H1 (cell line): ENCODE results near the gene SLC25A45. TPM values are rescaled to one million over a fixed set of nuclear protein-coding genes. Genes with fewer than 3 reads are reported as not detected.

Experiments
- CTCF ChIA-PET: fragments of 300-600 bp; sonication (Branson Sonifier 250); formaldehyde crosslinking; loops from one replicate; lab custom pipeline; 2021; ENCODE audit not compliant: partially characterized antibody; lab: Charles Lee
- POLR2A ChIA-PET: fragments of 300-600 bp; sonication (Branson Sonifier 250); formaldehyde crosslinking; loops from one replicate; lab custom pipeline; 2021; ENCODE audit warnings: inconsistent platforms; ENCODE audit not compliant: partially characterized antibody; lab: Charles Lee
- DNase-seq, 2 experiments: peaks; one replicate each; pipeline versions ENCODE4 v3.0.0 to v3.0.0-alpha.2; 2010 to 2022; ENCODE audit warnings: low spot score in 2 of 2, low read depth in 1 of 2, mixed read lengths in 1 of 2
- FAIRE-seq: peaks from 2 replicates; lab custom pipeline; 2011; peaks lifted over from hg19 to GRCh38; lab: Jason Lieb, UNC
- H2AFZ ChIP-seq: 2 replicates; pipeline ENCODE4 v1.8.1; 2012; ENCODE audit warnings: low read length, inconsistent platforms
- H2AK5ac ChIP-seq: 2 replicates; pipeline ENCODE4 v1.6.1; 2013; ENCODE audit warnings: low read depth, low read length
- H2BK120ac ChIP-seq: replicated peaks from 2 replicates; pipeline ENCODE3; 2013; ENCODE audit warnings: low read depth, low read length, inconsistent platforms
- H2BK12ac ChIP-seq: 2 replicates; pipeline ENCODE4 v1.6.1; 2013; ENCODE audit warnings: low read depth, low read length
- H2BK15ac ChIP-seq: 2 replicates; pipeline ENCODE4 v1.6.1; 2013; ENCODE audit warnings: low read length
- H2BK20ac ChIP-seq: 2 replicates; pipeline ENCODE4 v1.6.1; 2013; ENCODE audit warnings: low read length
- H2BK5ac ChIP-seq: 2 replicates; pipeline ENCODE4 v1.6.1; 2013; ENCODE audit warnings: low read depth, low read length
- H3K14ac ChIP-seq: 2 replicates; pipeline ENCODE4 v1.6.1; 2013; ENCODE audit warnings: inconsistent platforms; ENCODE audit not compliant: insufficient read length
- H3K18ac ChIP-seq: 2 replicates; pipeline ENCODE4 v1.6.1; 2013; ENCODE audit warnings: low read length; ENCODE audit errors: extremely low read depth
- H3K23ac ChIP-seq: 2 replicates; pipeline ENCODE4 v1.6.1; 2013; ENCODE audit warnings: inconsistent platforms; ENCODE audit not compliant: insufficient read length
- H3K23me2 ChIP-seq: 2 replicates; pipeline ENCODE4 v1.6.1; 2013; ENCODE audit warnings: low read depth, low read length
- H3K27ac ChIP-seq: 2 replicates; pipeline ENCODE4 v1.6.1; 2011; ENCODE audit warnings: low read depth, low read length, inconsistent platforms
- H3K27me3 ChIP-seq, 4 experiments: replicated peaks in 1 of 4; 1 replicate in 1 of 4; 2 replicates in 3 of 4; pipeline versions ENCODE4 v1.6.1 to v1.8.1; 2011 to 2013; ENCODE audit warnings: low read length in 3 of 4, mild to moderate bottlenecking in 3 of 4, inconsistent platforms in 2 of 4, mixed read lengths in 2 of 4, moderate library complexity in 1 of 4; ENCODE audit not compliant: control insufficient read depth in 3 of 4, insufficient read depth in 3 of 4; ENCODE audit errors: extremely low read depth in 1 of 4
- H3K36me3 ChIP-seq, 4 experiments: 2 replicates each; pipeline versions ENCODE4 v1.6.1 to v1.8.1; 2011 to 2013; ENCODE audit warnings: mild to moderate bottlenecking in 4 of 4, low read length in 3 of 4, moderate library complexity in 2 of 4, control low read depth in 1 of 4, inconsistent platforms in 1 of 4; ENCODE audit not compliant: insufficient read depth in 4 of 4, control insufficient read depth in 2 of 4
- H3K4ac ChIP-seq: replicated peaks from 2 replicates; pipeline ENCODE3; 2013; ENCODE audit warnings: low read length, low read depth, mixed read lengths, inconsistent platforms; ENCODE audit not compliant: insufficient read length
- H3K4me1 ChIP-seq, 4 experiments: replicated peaks in 1 of 4; 1 replicate in 1 of 4; 2 replicates in 3 of 4; pipeline versions ENCODE4 v1.6.1 to v1.8.1; 2011 to 2013; ENCODE audit warnings: low read length in 3 of 4, inconsistent platforms in 2 of 4, mixed read lengths in 1 of 4; ENCODE audit not compliant: insufficient read depth in 4 of 4, control insufficient read depth in 3 of 4
- H3K4me2 ChIP-seq, 2 experiments: 2 replicates each; pipeline versions ENCODE4 v1.6.1 to v1.8.1; 2011 to 2013; ENCODE audit warnings: low read depth in 2 of 2, low read length in 2 of 2, control low read depth in 1 of 2, inconsistent platforms in 1 of 2, mild to moderate bottlenecking in 1 of 2; ENCODE audit not compliant: insufficient read depth in 1 of 2
- H3K4me3 ChIP-seq, 4 experiments: fragments of 200-600, 300-600 bp in 1 of 4; sonication (generic), shearing (Covaris generic), sonication (Bioruptor Twin) in 1 of 4; 2 replicates each; pipeline versions ENCODE4 v1.5.1 to v1.8.1; 2011 to 2016; ENCODE audit warnings: low read length in 4 of 4, low read depth in 3 of 4, control low read depth in 2 of 4, inconsistent platforms in 2 of 4, mild to moderate bottlenecking in 2 of 4, mixed read lengths in 1 of 4, moderate library complexity in 1 of 4; ENCODE audit not compliant: insufficient read depth in 2 of 4; ENCODE audit errors: extremely low read depth in 1 of 4
- H3K56ac ChIP-seq: replicated peaks from 2 replicates; pipeline ENCODE3; 2013; ENCODE audit warnings: low read depth, mild to moderate bottlenecking, mixed read lengths, low read length, inconsistent platforms; ENCODE audit not compliant: insufficient read length
- H3K79me1 ChIP-seq: 2 replicates; pipeline ENCODE4 v1.6.1; 2013; ENCODE audit warnings: low read depth, low read length, control low read depth
- H3K79me2 ChIP-seq, 2 experiments: 2 replicates each; pipeline versions ENCODE4 v1.6.1 to v1.8.1; 2012 to 2013; ENCODE audit warnings: low read length in 2 of 2, mild to moderate bottlenecking in 2 of 2, inconsistent platforms in 1 of 2; ENCODE audit not compliant: insufficient read depth in 2 of 2, control insufficient read depth in 1 of 2
- H3K9ac ChIP-seq, 4 experiments: replicated peaks in 1 of 4; 1 replicate in 1 of 4; 2 replicates in 3 of 4; pipeline versions ENCODE4 v1.6.1 to v1.8.1; 2011 to 2013; ENCODE audit warnings: low read depth in 3 of 4, low read length in 3 of 4, control low read depth in 2 of 4, mild to moderate bottlenecking in 2 of 4, moderate library complexity in 2 of 4, inconsistent platforms in 1 of 4; ENCODE audit errors: extremely low read depth in 1 of 4
- H3K9me3 ChIP-seq, 2 experiments: 2 replicates each; pipeline versions ENCODE4 v1.6.1 to v1.8.1; 2012 to 2013; ENCODE audit warnings: mild to moderate bottlenecking in 2 of 2, moderate library complexity in 2 of 2, control low read depth in 1 of 2, inconsistent platforms in 1 of 2, low read depth in 1 of 2, low read length in 1 of 2, mixed read lengths in 1 of 2; ENCODE audit not compliant: insufficient read depth in 2 of 2
- H4K20me1 ChIP-seq, 2 experiments: replicated peaks in 1 of 2; 2 replicates each; pipeline versions ENCODE3 to v1.8.1; 2011 to 2013; ENCODE audit warnings: inconsistent platforms in 2 of 2, low read length in 2 of 2, mild to moderate bottlenecking in 1 of 2; ENCODE audit not compliant: insufficient read depth in 2 of 2, control insufficient read depth in 1 of 2
- H4K5ac ChIP-seq: 2 replicates; pipeline ENCODE4 v1.6.1; 2013; ENCODE audit warnings: low read length, low read depth, mixed read lengths, inconsistent platforms; ENCODE audit not compliant: insufficient read length
- H4K8ac ChIP-seq: 2 replicates; pipeline ENCODE4 v1.8.0; 2013; ENCODE audit warnings: mild to moderate bottlenecking, moderate library complexity, low read length, inconsistent platforms; ENCODE audit not compliant: insufficient read depth; ENCODE audit errors: extremely low read depth
- H4K91ac ChIP-seq: replicated peaks from 2 replicates; pipeline ENCODE3; 2013; ENCODE audit warnings: low read length, mixed read lengths, inconsistent platforms; ENCODE audit not compliant: insufficient read length
- POLR2AphosphoS5 ChIP-seq: IDR thresholded peaks from 2 replicates; pipeline ENCODE4 v1.6.1; 2011; ENCODE audit warnings: low read depth, low read length
- SRF ChIP-seq: IDR thresholded peaks from 2 replicates; pipeline ENCODE4 v1.6.1; 2011; ENCODE audit warnings: mild to moderate bottlenecking, low read depth, low read length, moderate library complexity
- WGBS, 2 experiments: shearing (Covaris generic) in 1 of 2; methylation state at CpG; one replicate each; pipeline versions ENCODE4 v1.1.6 to v1.1.7; 2013 to 2015; ENCODE audit warnings: low lambda C conversion rate in 2 of 2, mixed read lengths in 2 of 2, inconsistent platforms in 1 of 2, low coverage in 1 of 2, missing lambda C conversion rate in 1 of 2; ENCODE audit not compliant: insufficient replicate concordance in 2 of 2, insufficient coverage in 1 of 2, insufficient read length in 1 of 2; ENCODE audit errors: extremely low coverage in 1 of 2, missing lambda C conversion rate in 1 of 2; 5-methylcytosine and 5-hydroxymethylcytosine counted together
- polyA plus RNA-seq, 7 experiments: library from polyadenylated mRNA; depleted of rRNA in 3 of 7; stranded (reverse) in 5 of 7; unstranded in 2 of 7; fragments of >200 nt in 5 of 7; fragments of 200-250 nt in 2 of 7; gene quantifications; 1 replicate in 5 of 7; 2 replicates in 1 of 7; 4 replicates in 1 of 7; pipeline versions ENCODE4 v1.2.1 to v1.2.3, GENCODE V29; 2011 to 2013; ENCODE audit warnings: missing spikeins in 2 of 7, mixed read lengths in 2 of 7
- total RNA-seq: library from RNA; stranded (reverse); fragmentation: NEBNext Ultra II Directional; extraction: Animal tissue kit (Norgen Biotek cat#: 25700); gene quantifications from 2 replicates; pipeline ENCODE4 v1.2.1, GENCODE V29; 2021

The SLC25A45 gene
- total and polyA plus RNA-seq, 2 of the 8 experiments (the other 6 are each of a cell fraction or from before 2014, with no cell fraction given), result 0.54 to 0.59 TPM

- no peak overlapping the region for H3K14ac ChIP-seq
- no peak overlapping the region for H2BK120ac ChIP-seq
- no peaks in the 10 kb centered on the region for H3K9me3 ChIP-seq
- H3K23me2 ChIP-seq, result peaks cover 9% of the 10 kb centered on the region; the same call in 1 of the 2 replicates
- H3K27me3 ChIP-seq, result no peaks in the 10 kb centered on the region
- no peaks in the 10 kb centered on the region for H3K36me3 ChIP-seq
- no peak overlapping the region for H3K4me3 ChIP-seq
- H2BK12ac ChIP-seq, result peak overlapping the region; percentile 3; the same call in 1 of the 2 replicates
- H2BK20ac ChIP-seq, result no peak overlapping the region
- ChIA-PET POLR2A (interaction anchor here (0.6 to 20.8 kb wide), 8 partner anchors 8 to 77 kb away, joined by 3 to 826 read pairs (median 4); partner anchors contain the start of gene MALAT1), CTCF (interaction anchor here (0.8 to 22.8 kb wide), 3 partner anchors 12 to 83 kb away, joined by 3 to 430 read pairs (median 3); no protein-coding TSS in a partner anchor)
- H3K18ac ChIP-seq, result no peak overlapping the region
- 73% methylated on average over 11 of the region's 11 CpGs; no CpG with 5 or more reads in 1 of the 2 experiments for WGBS, 2 experiments
- H4K8ac ChIP-seq, result no peak overlapping the region
- H3K4me2 ChIP-seq, result peak overlapping the region in 1 of 2 experiments; percentile 62; a peak in 1 of 4 replicates
- H3K23ac ChIP-seq, result no peak overlapping the region
- no peak overlapping the region for H2BK15ac ChIP-seq
- DNase-seq (no peak), FAIRE-seq (no peak)
- peaks cover 11% of the 10 kb centered on the region; the same call in 1 of the 2 replicates for H3K79me1 ChIP-seq
- no peak overlapping the region for H4K91ac ChIP-seq
- H3K4me1 ChIP-seq, result peaks cover 12 to 44% (median 18%) of the 10 kb centered on the region in 4 experiments
- no peak overlapping the region for H3K56ac ChIP-seq
- H3K27ac ChIP-seq, result no peak overlapping the region
- H2BK5ac ChIP-seq, result no peak overlapping the region
- H3K9ac ChIP-seq, result no peak overlapping the region
- no peak overlapping the region for H3K4ac ChIP-seq
- peaks cover 7 to 13% of the 10 kb centered on the region in 2 experiments for H4K20me1 ChIP-seq
- peaks cover 3 to 35% of the 10 kb centered on the region in 2 experiments for H3K79me2 ChIP-seq
- no peak overlapping the region for H2AFZ ChIP-seq
- H4K5ac ChIP-seq, result no peak overlapping the region
- TF ChIP-seq SRF (no peak), POLR2AphosphoS5 (peak; percentile 53; the same call in 1 of the 2 replicates)
- no peak overlapping the region for H2AK5ac ChIP-seq
These were observed 45.5 kb upstream of the SLC25A45 start for GRCh38 chr11:65427691-65428577.
